ENCODE results near the gene IKZF5. TPM values are rescaled to one million over a fixed set of nuclear protein-coding genes. Genes with fewer than 3 reads are reported as not detected.

Gene IKZF5
- total RNA-seq, 1 donor from 2014 or later, result 12.4 TPM

- no peaks in the 10 kb centered on the region for H3K4me1 Mint-ChIP-seq
- no peak overlapping the region for H3K4me3 Mint-ChIP-seq
- no peaks in the 10 kb centered on the region for H3K9me3 Mint-ChIP-seq
- no peak overlapping the region for H3K27ac Mint-ChIP-seq
- H3K27me3 Mint-ChIP-seq (ENCODE audit: low read depth), result no peaks in the 10 kb centered on the region
- H3K36me3 Mint-ChIP-seq, result no peaks in the 10 kb centered on the region
- no peak for DNase-seq (ENCODE audit: low spot score in 2 of 2, unreplicated experiment in 2 of 2)
- TF ChIP-seq CTCF (IDR thresholded peaks at IDR 0.05; ENCODE audit: unreplicated experiment), result no peak
Measured at GRCh38 chr10:123019941-123020703, 11.5 kb upstream of the IKZF5 start.

DNA sequence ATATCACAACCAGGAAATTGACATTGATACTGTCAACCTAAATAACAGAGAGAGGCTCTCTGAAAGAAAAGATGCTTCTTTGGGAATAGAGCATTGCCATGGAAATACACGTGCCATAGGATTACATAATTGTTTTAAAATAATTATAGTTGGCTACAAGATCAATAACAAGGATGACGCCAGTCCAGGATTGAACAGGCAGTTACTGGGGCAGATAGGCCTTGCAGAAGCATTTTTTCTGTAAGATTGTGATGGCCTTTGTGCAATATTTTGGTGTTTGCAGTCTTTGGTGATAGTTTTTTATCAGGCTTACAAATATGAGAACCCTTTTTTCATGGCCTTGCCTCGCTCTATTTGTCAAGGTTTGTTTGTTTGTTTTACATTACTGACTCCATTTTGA is 10.7 kb upstream of the IKZF5 start:
- no peaks in the 10 kb centered on the region for H3K27me3 Mint-ChIP-seq (ENCODE audit: low read depth)
- H3K4me3 Mint-ChIP-seq, result no peak overlapping the region

DNA sequence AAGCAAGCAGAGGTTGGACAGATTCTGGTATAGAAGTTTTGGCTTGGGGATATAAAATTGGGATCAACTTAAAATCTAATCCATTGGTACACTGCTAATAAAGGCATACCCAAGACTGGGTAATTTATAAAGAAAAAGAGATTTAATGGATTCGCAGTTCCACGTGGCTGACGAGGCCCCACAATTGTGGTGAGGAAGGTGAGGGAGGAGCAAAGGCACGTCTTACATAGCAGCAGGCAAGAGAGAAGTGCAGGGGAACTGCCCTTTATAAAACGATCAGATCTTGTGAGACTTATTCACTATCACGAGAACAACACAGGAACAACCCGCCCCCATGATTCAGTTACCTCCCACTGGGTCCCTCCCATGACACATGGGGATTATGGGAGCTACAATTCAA is 9.9 kb upstream of the IKZF5 start:
- peaks cover 2% of the 10 kb centered on the region for H3K36me3 Mint-ChIP-seq
- no peak for DNase-seq (ENCODE audit: low spot score in 2 of 2, unreplicated experiment in 2 of 2)
- no peak overlapping the region for H3K27ac Mint-ChIP-seq
- H3K9me3 Mint-ChIP-seq, result no peaks in the 10 kb centered on the region
- no peaks in the 10 kb centered on the region for H3K4me1 Mint-ChIP-seq
- TF ChIP-seq CTCF (IDR thresholded peaks at IDR 0.05; ENCODE audit: unreplicated experiment), result no peak
- H3K4me3 Mint-ChIP-seq, result no peak overlapping the region
- no peaks in the 10 kb centered on the region for H3K27me3 Mint-ChIP-seq (ENCODE audit: low read depth)

More for the DNA sequence above, 10.7 kb upstream of the IKZF5 start:
- no peak for DNase-seq (ENCODE audit: low spot score in 2 of 2, unreplicated experiment in 2 of 2)
- H3K4me1 Mint-ChIP-seq, result no peaks in the 10 kb centered on the region
- H3K9me3 Mint-ChIP-seq, result no peaks in the 10 kb centered on the region
- H3K27ac Mint-ChIP-seq, result no peak overlapping the region
- TF ChIP-seq CTCF (IDR thresholded peaks at IDR 0.05; ENCODE audit: unreplicated experiment), result no peak
- H3K36me3 Mint-ChIP-seq, result no peaks in the 10 kb centered on the region

- H3K4me1 Mint-ChIP-seq, result no peaks in the 10 kb centered on the region
Measured at GRCh38 chr10:123017421-123018165, 9.0 kb upstream of the IKZF5 start.

GRCh38 chr10:123016228-123016627 is 7.6 kb upstream of the IKZF5 start:
- no peaks in the 10 kb centered on the region for H3K9me3 Mint-ChIP-seq
- no peaks in the 10 kb centered on the region for H3K4me1 Mint-ChIP-seq
- no peak overlapping the region for H3K4me3 Mint-ChIP-seq
- no peak for DNase-seq (ENCODE audit: low spot score in 2 of 2, unreplicated experiment in 2 of 2)
- H3K27ac Mint-ChIP-seq, result no peak overlapping the region
- TF ChIP-seq CTCF (IDR thresholded peaks at IDR 0.05; ENCODE audit: unreplicated experiment), result no peak
- H3K27me3 Mint-ChIP-seq (ENCODE audit: low read depth), result no peaks in the 10 kb centered on the region
- H3K36me3 Mint-ChIP-seq, result peaks cover 11% of the 10 kb centered on the region

More at GRCh38 chr10:123017421-123018165, 9.0 kb upstream of the IKZF5 start:
- H3K9me3 Mint-ChIP-seq, result no peaks in the 10 kb centered on the region
- no peak overlapping the region for H3K27ac Mint-ChIP-seq
- DNase-seq (ENCODE audit: low spot score in 2 of 2, unreplicated experiment in 2 of 2), result no peak
- no peak for TF ChIP-seq CTCF (IDR thresholded peaks at IDR 0.05; ENCODE audit: unreplicated experiment)
- no peak overlapping the region for H3K4me3 Mint-ChIP-seq
- H3K36me3 Mint-ChIP-seq, result peaks cover 6% of the 10 kb centered on the region
- H3K27me3 Mint-ChIP-seq (ENCODE audit: low read depth), result no peaks in the 10 kb centered on the region

Measured in mesothelial cell of epicardium (in vitro differentiated cells).